K562 (cell line): ENCODE results near the gene PLEKHS1. TPM values are rescaled to one million over a fixed set of nuclear protein-coding genes. Genes with fewer than 3 reads are reported as not detected.
A peak's percentile ranks its signal among the peaks of the same experiment; 100 is the strongest.

Experiments
- ATAC-seq: fragments of 200-7000 bp; cut with Tn5 transposase; 3 replicates; pipeline ENCODE4 v1.9.1; 2020; ENCODE audit warnings: moderate library complexity
- BruUV-seq: library from RNA; stranded (reverse); fragments of 400-500 nt; replicated peaks from 2 replicates; lab custom pipeline; 2021; lab: Mats Ljungman, UMichigan
- CTCF ChIA-PET: fragments of 300-600 bp; formaldehyde crosslinking; extraction: SDS; loops from one replicate; lab custom pipeline; 2021; ENCODE audit warnings: low intra/inter-chr PET ratio; lab: Yijun Ruan, JAX
- POLR2A ChIA-PET: fragments of 300-600, 350-650 bp; sonication (Branson Sonifier 250); formaldehyde crosslinking; extraction: SDS; loops from one replicate; lab custom pipeline; 2021; ENCODE audit warnings: antibody characterized with exemption, inconsistent platforms; lab: Yijun Ruan, JAX
- DNase-seq, 4 experiments: peaks; one replicate each; pipeline versions ENCODE4 v3.0.0 to v3.0.0-alpha.2; 2011 to 2018; ENCODE audit warnings: low spot score in 3 of 4, mixed read lengths in 3 of 4; ENCODE audit errors: extremely low read depth in 1 of 4
- FAIRE-seq: peaks from 2 replicates; lab custom pipeline; 2011; peaks lifted over from hg19 to GRCh38; lab: Jason Lieb, UNC
- H2AFZ ChIP-seq: 2 replicates; pipeline ENCODE4 v1.6.0; 2011; ENCODE audit warnings: low read depth, low read length, control low read depth, inconsistent platforms
- H3K27ac ChIP-seq: fragments of 200-600 bp; 3 replicates; pipeline ENCODE4 v1.8.0; 2011; ENCODE audit warnings: low read depth, mild to moderate bottlenecking, control low read depth, inconsistent platforms, low read length, moderate library complexity, mixed read lengths; ENCODE audit errors: extremely low read depth
- H3K27me3 ChIP-seq, 2 experiments: fragments of 300-600 bp in 1 of 2; 2 replicates in 1 of 2; 3 replicates in 1 of 2; pipeline versions ENCODE4 v1.6.0 to v1.8.0; 2011; ENCODE audit warnings: inconsistent platforms in 2 of 2, low read length in 2 of 2, mild to moderate bottlenecking in 1 of 2, mixed read lengths in 1 of 2, moderate library complexity in 1 of 2; ENCODE audit not compliant: control insufficient read depth in 2 of 2, insufficient read depth in 2 of 2
- H3K36me3 ChIP-seq: fragments of 300-600 bp; 3 replicates; pipeline ENCODE4 v1.8.0; 2011; ENCODE audit warnings: mild to moderate bottlenecking, low read length, inconsistent platforms; ENCODE audit not compliant: control insufficient read depth, insufficient read depth
- H3K4me1 ChIP-seq, 2 experiments: fragments of 200-600 bp in 1 of 2; replicated peaks in 1 of 2; 2 replicates in 1 of 2; 3 replicates in 1 of 2; pipeline versions ENCODE4 v1.5.1 to v1.8.0; 2011; ENCODE audit warnings: inconsistent platforms in 2 of 2, low read length in 2 of 2, mild to moderate bottlenecking in 1 of 2, mixed read lengths in 1 of 2, moderate library complexity in 1 of 2; ENCODE audit not compliant: control insufficient read depth in 2 of 2, insufficient read depth in 2 of 2
- H3K4me2 ChIP-seq: 2 replicates; pipeline ENCODE4 v1.6.1; 2011; ENCODE audit warnings: low read length, control low read depth, inconsistent platforms, mixed read lengths; ENCODE audit not compliant: insufficient read depth
- H3K4me3 ChIP-seq: fragments of 200-600 bp; sonication (generic), shearing (Covaris generic); 2 replicates; pipeline ENCODE4 v1.5.1; 2016; ENCODE audit warnings: control low read depth, inconsistent platforms
- H3K79me2 ChIP-seq: fragments of 200-600 bp; 3 replicates; pipeline ENCODE4 v1.8.0; 2011; ENCODE audit warnings: low read length, inconsistent platforms; ENCODE audit not compliant: control insufficient read depth, insufficient read depth
- H3K9ac ChIP-seq, 2 experiments: 2 replicates each; pipeline versions ENCODE4 v1.6.0 to v1.6.1; 2011; ENCODE audit warnings: low read depth in 2 of 2, low read length in 2 of 2, control low read depth in 1 of 2, inconsistent platforms in 1 of 2, mild to moderate bottlenecking in 1 of 2, mixed read lengths in 1 of 2; ENCODE audit not compliant: insufficient read depth in 1 of 2
- H3K9me1 ChIP-seq: one replicate; pipeline ENCODE4 v1.6.0; 2011; ENCODE audit warnings: inconsistent platforms, mild to moderate bottlenecking, low read length, moderate library complexity; ENCODE audit not compliant: control insufficient read depth, insufficient read depth
- H3K9me3 ChIP-seq: replicated peaks from 2 replicates; pipeline ENCODE4 v1.5.1; 2011; ENCODE audit warnings: low read depth, low read length, inconsistent platforms; ENCODE audit not compliant: control insufficient read depth, insufficient read depth
- H4K20me1 ChIP-seq: replicated peaks from 2 replicates; pipeline ENCODE4 v1.6.1; 2011; ENCODE audit warnings: low read length, inconsistent platforms, mixed read lengths; ENCODE audit not compliant: control insufficient read depth, insufficient read depth
- CCNT2 ChIP-seq: IDR thresholded peaks from 2 replicates; pipeline ENCODE4 v1.6.1; 2011; ENCODE audit warnings: borderline replicate concordance, low read depth, mild to moderate bottlenecking, moderate library complexity, mixed read lengths, low read length; ENCODE audit not compliant: insufficient read length; ENCODE audit errors: extremely low read depth
- FOXP4 ChIP-seq: sonication (generic); formaldehyde crosslinking; IDR thresholded peaks from 2 replicates; pipeline ENCODE4 v1.8.0; 2022; ENCODE audit warnings: mild to moderate bottlenecking, missing genetic modification reagents, borderline replicate concordance
- MEIS2 ChIP-seq: fragments of 450-650 bp; IDR thresholded peaks from 2 replicates; pipeline ENCODE4 v1.6.1; 2014; ENCODE audit warnings: mild to moderate bottlenecking; ENCODE audit not compliant: partially characterized antibody
- NFYB ChIP-seq: IDR thresholded peaks from 2 replicates; pipeline ENCODE4 v1.6.1; 2011; ENCODE audit warnings: mild to moderate bottlenecking, moderate library complexity; ENCODE audit not compliant: insufficient read length; ENCODE audit errors: extremely low read depth
- PBX2 ChIP-seq, 2 experiments: IDR thresholded peaks in 1 of 2; conservative IDR thresholded peaks in 1 of 2; 2 replicates each; pipeline ENCODE4 v1.6.1; 2016; ENCODE audit warnings: low read depth in 2 of 2, mild to moderate bottlenecking in 1 of 2, missing compliant biosample characterization in 1 of 2, missing genetic modification characterization in 1 of 2, moderate library complexity in 1 of 2
- PHF20 ChIP-seq: fragments of 450-650 bp; IDR thresholded peaks from 2 replicates; pipeline ENCODE4 v1.6.1; 2018; ENCODE audit not compliant: partially characterized antibody
- POLR2A ChIP-seq: fragments of 450-650 bp; conservative IDR thresholded peaks from 2 replicates; pipeline ENCODE4 v1.6.1; 2016
- PTTG1 ChIP-seq: fragments of 450-650 bp; IDR thresholded peaks from 2 replicates; pipeline ENCODE4 v1.6.1; 2016; ENCODE audit warnings: low read depth, mild to moderate bottlenecking, missing genetic modification characterization, missing compliant biosample characterization
- SMARCB1 ChIP-seq: IDR thresholded peaks from 2 replicates; pipeline ENCODE4 v1.6.1; 2011; ENCODE audit warnings: improper control_type of control experiment, low read depth; ENCODE audit not compliant: insufficient read length
- SRSF1 ChIP-seq: fragments of 200-400 bp; formaldehyde crosslinking; IDR thresholded peaks from 2 replicates; pipeline ENCODE4 v1.6.1; 2017; ENCODE audit warnings: mild to moderate bottlenecking, low read depth, low read length, moderate library complexity
- TBP ChIP-seq: optimal IDR thresholded peaks from 2 replicates; pipeline ENCODE3; 2011; ENCODE audit warnings: low read depth, low read length, improper control_type of control experiment
- ZNF133 ChIP-seq: fragments of 250-450 bp; sonication (Bioruptor Pico); IDR thresholded peaks from 2 replicates; pipeline ENCODE4 v1.4.0; 2020; ENCODE audit warnings: mild to moderate bottlenecking
- WGBS: fragments of 100-300 bp; shearing (Covaris generic); methylation state at CpG from one replicate; pipeline ENCODE4 v1.1.6; 2016; ENCODE audit warnings: low coverage, mixed read lengths; ENCODE audit not compliant: insufficient coverage; ENCODE audit errors: missing lambda C conversion rate; 5-methylcytosine and 5-hydroxymethylcytosine counted together
- in situ Hi-C: fragments of 300-500 bp; cut with MboI; formaldehyde crosslinking; loops from 4 replicates; pipeline ENCODE4 v1.15.0; 2018; ENCODE audit warnings: inconsistent platforms, mixed read lengths
- intact Hi-C: fragments of 100-400 bp; cut with micrococcal nuclease; formaldehyde crosslinking; loops from 2 replicates; pipeline ENCODE4 v1.14.2; 2022
- polyA plus RNA-seq, 8 experiments: library from polyadenylated mRNA; depleted of rRNA in 4 of 8; stranded (reverse) in 5 of 8; unstranded in 3 of 8; fragments of >200 nt; fragmentation: Nextera tagmentation in 2 of 8; fragmentation: Illumina TruSeq in 1 of 8; extraction: Ambion mirVana in 2 of 8; extraction: Trizol in 1 of 8; gene quantifications; 2 replicates each; pipeline versions ENCODE4 v1.2.1 to v1.2.3, GENCODE V29; 2011 to 2014; ENCODE audit warnings: inconsistent platforms in 1 of 8, missing spikeins in 1 of 8
- total RNA-seq, 7 experiments: library from RNA; depleted of rRNA in 6 of 7; stranded (reverse); fragments of >200 nt in 6 of 7; fragmentation: Illumina TruSeq in 2 of 7; extraction: Trizol in 2 of 7; gene quantifications; 2 replicates each; pipeline versions ENCODE4 v1.2.1 to v1.2.3, GENCODE V29; 2011 to 2021; ENCODE audit warnings: low replicate concordance in 1 of 7
- TF ChIP-seq, protein P1 (sequence below): fragments of 450-650 bp; IDR thresholded peaks from 2 replicates; pipeline ENCODE4 v1.6.1; 2016

The PLEKHS1 gene
- total and polyA plus RNA-seq, 9 of the 15 experiments (the other 6 are each of a cell fraction or from before 2014, with no cell fraction given) = not detected

DNA sequence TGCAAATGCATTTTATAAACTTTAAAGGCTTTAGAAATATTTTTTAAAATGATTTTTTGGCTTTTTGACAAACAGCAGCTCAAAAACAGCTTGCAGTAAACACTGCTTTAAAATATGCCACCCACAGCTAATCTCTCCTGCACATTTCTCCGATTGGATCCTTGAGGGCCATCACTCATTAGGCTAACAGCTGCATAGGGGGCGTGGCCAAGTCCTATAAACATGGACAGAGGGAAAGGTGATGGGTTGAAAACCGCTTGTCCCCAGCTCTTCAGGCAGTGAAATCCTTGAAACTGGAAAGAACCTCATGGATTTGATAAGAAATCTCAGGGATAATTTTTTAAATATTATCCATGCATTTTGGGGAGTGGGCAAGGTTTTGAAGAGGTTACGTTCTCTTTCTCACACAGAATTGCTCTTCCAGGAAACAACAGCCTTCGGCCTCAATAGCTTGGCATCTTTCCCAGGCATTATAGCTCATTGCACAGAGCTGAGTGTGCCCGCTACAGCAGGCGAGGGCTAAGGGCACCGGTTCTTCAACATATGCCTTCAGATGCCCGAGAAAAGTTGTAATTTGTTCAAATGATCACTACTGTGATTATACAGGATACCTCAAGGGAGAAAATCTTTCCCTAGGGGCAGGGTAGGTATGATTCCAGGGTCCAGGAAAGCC, 1.7 kb downstream of the PLEKHS1 start:
- intact Hi-C loops (no loop called here), in situ Hi-C loops (no loop called here)
- ChIA-PET CTCF (no interaction called here), POLR2A (no interaction called here)
- DNase-seq = peak in 1 of 4 experiments; percentile 7
- WGBS = 4% methylated on average over 7 of the region's 9 CpGs
- H3K4me3 ChIP-seq = no peak overlapping the region
- H4K20me1 ChIP-seq = no peaks in the 10 kb centered on the region
- no peak for ATAC-seq
- H3K4me2 ChIP-seq = no peak overlapping the region
- H3K9ac ChIP-seq = no peak overlapping the region
- H3K9me3 ChIP-seq = no peaks in the 10 kb centered on the region
- no peaks in the 10 kb centered on the region for H3K4me1 ChIP-seq
- no peaks in the 10 kb centered on the region for H3K9me1 ChIP-seq
- no TSS peak for BruUV-seq
- peaks cover 2 to 15% of the 10 kb centered on the region in 2 experiments; a peak in 2 of 5 replicates for H3K27me3 ChIP-seq
- no peak overlapping the region for H3K27ac ChIP-seq
- TF ChIP-seq, protein P1, sequence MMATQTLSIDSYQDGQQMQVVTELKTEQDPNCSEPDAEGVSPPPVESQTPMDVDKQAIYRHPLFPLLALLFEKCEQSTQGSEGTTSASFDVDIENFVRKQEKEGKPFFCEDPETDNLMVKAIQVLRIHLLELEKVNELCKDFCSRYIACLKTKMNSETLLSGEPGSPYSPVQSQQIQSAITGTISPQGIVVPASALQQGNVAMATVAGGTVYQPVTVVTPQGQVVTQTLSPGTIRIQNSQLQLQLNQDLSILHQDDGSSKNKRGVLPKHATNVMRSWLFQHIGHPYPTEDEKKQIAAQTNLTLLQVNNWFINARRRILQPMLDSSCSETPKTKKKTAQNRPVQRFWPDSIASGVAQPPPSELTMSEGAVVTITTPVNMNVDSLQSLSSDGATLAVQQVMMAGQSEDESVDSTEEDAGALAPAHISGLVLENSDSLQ = peak; percentile 81
- TF ChIP-seq ZNF133 (no peak), NFYB (peak; percentile 11), MEIS2 (peak; percentile 47), PBX2 (CRISPR knock-in tag; IDR thresholded peaks at IDR 0.05; ENCODE audit: low read depth) (no peak), PBX2 (tag; conservative IDR thresholded peaks at IDR 0.05; ENCODE audit: low read depth) (peak; percentile 81), FOXP4 (CRISPR knock-in tag) (no peak), SRSF1 (no peak), TBP (no peak), POLR2A (no peak), PTTG1 (tag) (no peak), CCNT2 (no peak), SMARCB1 (no peak), PHF20 (no peak)
- H3K79me2 ChIP-seq = no peaks in the 10 kb centered on the region
- no peaks in the 10 kb centered on the region for H3K36me3 ChIP-seq
- FAIRE-seq = no peak
- H2AFZ ChIP-seq = no peak overlapping the region
